Stimulated activated CD4-positive, alpha-beta T cell treated with anti-CD3 and anti-CD28 coated beads, Interleukin-15, amount 100 ng/mL, for 1 hour (primary cell): ENCODE results near the gene MED10.
"Not testable (repeated sequence)": the region's sequence is repeated elsewhere in the genome, so short reads cannot be mapped to it uniquely, and the experiment has no call there.

ENCODE experiments used
- DNase-seq, 2 donors: peaks; one replicate each; pipeline ENCODE4 v3.0.0-alpha.2; 2020; ENCODE audit warnings: low read depth in 1 of 2, low spot score in 1 of 2

The MED10 gene

DNA sequence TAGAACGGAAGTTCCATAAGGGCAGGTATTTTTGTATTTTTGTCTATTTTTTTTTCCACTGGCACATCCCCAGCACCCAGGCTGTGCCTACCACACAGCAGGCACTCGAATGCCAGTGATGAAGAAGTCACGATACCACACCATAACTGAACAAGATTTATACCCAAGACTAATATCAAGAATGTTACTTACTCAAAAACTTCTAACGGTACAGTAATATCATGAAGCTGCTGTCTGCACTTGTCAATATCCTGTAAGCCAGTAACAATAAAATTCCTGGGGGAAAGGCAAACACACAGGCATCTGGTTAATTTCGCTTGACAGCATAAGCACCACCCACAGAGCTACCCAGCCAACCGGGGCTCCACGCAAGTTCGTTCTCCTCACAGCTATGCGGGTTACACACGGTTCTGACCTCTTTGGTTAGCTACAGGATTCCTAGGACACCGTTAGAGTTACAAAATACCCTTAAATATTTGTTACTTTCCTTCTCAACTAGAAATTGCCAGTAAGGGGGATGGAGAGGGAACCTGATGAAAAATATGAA is 1.3 kb downstream of the MED10 start:
- DNase-seq: no peak

DNA sequence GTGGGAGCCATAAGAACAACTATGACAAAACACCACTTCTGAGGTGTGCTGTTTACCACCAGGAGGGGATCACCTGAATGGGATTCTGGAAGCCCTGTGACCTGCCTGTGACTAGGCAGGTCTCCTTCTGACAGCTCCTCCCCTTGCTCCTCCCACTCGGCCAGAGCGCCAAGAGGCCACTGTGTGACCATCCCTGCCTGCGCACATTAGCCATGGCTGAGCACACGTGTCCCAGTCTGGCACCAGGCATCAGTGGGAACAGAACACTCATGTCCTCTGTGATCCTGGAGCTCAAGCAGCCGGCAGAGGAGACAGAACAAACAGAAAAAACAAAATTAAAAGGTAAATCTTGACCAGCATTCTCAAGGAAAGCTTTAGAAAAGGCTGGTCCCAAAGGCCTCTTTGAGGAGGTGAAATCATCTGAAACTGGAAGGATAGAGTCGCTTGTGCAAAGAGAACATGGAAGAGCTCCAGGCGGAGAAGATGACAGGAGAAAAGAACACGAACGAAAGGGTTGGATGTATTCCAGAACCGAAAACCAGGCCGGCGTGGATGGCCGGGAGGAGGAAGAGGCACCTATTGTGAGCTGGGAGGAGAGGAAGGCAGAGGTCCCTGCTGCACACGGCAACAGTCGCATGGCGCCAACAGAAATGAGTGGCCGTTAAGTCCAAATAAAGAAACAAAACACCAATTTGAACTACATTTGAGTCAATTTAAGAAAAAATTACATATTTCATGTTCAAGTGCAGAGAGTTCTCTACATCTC is 5.1 kb downstream of the MED10 start:
- DNase-seq: no peak

DNA sequence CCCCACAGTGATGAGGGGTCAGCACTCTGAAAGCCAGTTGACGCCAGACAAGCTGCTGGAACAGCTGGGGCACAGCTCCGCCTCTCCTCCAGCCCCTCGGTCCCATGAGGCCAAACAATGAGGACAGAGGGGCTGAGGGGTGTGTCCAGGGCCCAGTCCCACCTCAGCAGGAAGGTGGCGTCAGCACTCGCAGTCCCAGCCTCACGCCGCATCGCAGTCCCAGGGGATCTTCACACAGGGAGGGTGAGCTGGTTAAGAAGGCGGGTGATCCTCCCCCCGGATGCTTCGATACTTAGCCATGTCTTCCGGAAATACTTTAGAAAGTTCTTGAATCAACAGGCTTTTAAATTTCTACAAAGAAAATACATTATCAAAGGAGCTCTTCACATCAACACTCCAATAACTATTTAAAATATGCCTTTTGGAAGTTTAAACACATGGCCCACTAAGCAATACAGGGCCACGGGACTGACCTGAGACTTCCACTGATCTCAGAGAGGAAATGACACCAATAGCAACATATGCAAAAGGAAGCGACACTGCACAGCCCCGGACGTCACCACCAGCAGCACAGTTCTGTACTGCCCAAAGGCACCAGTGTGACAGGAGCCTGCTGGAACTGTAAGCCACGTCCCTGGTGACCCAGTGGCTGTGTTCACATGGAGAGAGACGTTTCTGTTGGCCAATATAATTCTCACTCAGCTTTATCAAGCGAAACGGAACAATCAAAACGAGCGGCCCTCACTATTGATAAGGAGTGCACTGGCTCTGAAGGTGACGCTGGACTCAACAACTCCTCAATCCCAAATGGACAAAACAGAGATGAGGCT is 5.9 kb downstream of the MED10 start:
- DNase-seq: no peak

DNA sequence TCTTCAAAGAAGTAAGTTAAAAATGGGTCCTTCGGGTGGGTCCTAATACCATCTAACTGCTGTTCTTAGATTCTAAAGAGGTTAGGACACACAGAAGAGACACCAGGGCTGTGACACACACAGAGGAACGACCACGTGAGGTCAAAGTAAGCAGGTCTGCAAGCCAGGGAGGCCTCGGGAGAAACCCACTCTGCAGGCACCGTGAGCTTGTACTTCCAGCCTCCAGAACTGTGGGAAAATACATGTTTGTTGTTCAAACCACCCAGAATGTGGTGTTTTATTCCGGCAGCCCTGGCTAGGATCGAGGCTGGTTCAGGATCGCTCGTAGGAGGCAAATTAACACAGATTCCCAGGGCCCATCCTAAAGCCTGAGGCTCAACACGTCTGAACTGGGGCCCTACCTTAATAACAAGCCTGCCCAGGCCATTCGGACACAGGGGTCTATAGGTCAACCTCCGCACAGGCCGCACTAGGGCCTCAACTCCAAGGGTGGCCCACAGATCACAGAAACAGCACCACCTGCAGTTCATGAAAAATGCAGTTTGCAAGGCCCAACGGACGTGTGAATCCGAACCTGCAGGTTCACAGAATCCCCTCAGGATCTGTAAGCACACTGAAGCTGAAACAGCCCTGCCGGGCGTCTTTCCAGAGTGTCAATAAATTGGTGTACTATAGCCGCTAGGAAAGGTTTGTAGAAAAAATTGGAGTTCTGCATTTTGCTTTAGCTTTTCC is 7.1 kb downstream of the MED10 start:
- DNase-seq: no peak

DNA sequence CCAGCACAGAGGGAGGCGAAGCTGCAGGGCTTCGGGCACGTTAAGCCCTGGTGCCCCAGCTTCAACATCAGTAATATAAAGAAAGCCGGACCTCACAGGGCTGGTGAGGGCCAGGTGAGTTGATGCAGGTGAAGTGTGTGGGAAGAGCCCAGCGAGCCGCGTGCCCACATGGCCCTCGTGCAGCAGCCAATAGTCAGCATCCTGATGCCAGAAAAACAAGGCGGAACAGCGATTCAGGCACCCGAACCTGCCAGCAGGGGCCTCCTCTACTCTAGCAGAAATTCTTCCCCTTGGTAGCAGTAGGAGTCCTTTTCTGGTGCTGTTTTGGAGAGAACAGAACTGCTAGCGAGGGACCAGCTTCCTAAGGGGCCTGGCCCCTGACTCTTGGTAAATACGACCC is 7.8 kb downstream of the MED10 start:
- no peak for DNase-seq

DNA sequence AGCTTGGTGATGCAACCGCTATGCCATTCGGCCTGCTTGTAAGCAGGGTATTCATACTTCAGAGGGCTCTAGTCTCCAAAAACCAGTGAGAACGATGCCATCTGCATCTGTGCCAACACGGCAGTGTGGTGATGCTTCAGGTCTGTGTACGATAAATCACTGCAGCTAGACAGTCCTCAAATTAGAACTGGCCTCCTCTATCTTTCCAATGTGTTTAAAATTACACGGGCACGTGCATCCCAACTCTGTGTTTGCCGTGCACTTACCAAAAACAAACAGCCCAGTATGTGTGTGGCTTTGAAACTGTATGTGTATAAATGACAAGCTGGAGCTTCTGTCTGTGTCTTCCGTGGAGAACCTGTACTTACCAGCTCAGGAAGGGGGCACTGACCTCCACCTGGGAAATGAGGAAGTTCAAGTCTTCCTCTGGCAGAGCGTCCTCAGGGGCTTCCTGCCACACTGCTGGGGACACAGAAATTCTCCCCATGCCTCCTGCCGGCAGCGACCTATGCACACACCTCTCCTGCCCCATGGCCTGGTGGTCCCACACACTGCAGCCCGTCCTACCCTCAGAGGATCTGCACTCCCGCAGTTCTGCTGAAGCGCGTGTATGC is 12.3 kb downstream of the MED10 start:
- no peak for DNase-seq

DNA sequence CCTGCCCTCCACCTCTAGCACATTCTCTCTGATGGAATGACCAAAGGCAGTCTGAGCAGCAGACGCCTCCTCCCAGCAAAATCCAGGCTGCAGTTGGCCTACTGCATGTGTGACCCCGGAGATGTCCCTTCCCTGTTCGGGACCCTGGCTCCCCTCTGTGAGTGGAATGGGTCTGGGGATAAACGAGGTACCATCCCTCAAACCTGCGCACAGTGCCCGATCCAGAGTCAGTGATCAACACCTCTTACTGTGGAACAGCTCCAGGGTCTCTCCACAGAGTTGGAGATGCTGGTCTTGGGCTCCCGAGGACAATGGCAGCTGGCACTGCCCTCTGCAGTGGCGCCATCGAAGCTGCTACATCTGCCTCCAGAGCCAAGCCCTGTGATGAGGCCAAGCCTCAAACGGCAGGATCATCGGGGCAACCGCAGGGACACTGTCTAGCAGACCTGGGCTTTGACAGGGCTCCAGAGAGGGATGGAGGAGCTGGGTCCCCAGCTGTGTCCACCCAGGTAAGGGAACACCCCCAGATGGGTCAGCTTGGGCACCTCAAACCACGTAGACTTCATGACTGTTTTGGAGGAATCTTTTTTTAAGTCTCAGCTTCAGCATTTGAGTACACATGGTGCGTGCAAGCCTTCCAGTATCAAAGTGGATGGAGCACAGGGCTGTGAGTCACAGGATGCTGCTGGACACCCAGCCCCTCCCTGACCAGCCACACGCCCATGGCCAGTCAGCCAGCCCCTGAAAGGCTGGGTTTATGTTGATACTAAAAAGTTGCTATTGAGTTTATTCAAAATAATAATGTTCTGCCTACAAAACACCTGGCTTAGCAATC is 13.0 kb downstream of the MED10 start:
- DNase-seq: no peak

DNA sequence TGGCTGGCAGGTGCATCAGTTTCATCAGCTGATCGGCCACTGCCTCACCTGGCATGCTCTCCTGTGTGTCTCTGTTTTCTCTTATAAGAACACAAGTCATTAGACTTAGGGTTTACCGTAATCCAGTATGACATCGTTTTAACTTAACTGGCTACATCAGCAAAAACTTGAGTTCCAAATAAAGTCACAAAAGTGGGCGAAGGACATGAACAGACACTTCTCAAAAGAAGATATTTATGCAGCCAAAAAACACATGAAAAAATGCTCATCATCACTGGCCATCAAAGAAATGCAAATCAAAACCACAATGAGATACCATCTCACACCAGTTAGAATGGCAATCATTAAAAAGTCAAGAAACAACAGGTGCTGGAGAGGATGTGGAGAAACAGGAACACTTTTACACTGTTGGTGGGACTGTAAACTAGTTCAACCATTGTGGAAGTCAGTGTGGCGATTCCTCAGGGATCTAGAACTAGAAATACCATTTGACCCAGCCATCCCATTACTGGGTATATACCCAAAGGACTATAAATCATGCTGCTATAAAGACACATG is 14.8 kb downstream of the MED10 start:
- not testable (repeated sequence) for DNase-seq

DNA sequence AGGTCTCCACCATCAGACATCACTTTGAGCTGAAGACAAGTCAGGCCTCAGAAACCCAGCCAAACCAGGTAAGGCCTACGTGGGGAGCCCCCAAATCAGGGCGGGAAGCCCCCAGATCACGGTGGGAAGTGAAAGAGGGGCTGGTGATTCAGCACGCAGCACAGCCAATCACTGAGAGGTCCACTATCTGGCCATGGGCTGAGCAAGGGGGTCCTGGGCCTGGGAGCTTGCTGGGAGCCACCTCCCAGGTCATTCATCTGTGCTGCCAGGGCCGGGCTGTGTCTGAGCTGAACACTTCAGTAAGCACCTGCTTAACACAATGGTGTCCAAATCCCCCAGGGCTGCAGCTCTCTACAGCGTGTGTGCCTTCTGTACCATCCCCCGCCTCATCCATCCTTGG is 15.5 kb downstream of the MED10 start:
- no peak for DNase-seq

DNA sequence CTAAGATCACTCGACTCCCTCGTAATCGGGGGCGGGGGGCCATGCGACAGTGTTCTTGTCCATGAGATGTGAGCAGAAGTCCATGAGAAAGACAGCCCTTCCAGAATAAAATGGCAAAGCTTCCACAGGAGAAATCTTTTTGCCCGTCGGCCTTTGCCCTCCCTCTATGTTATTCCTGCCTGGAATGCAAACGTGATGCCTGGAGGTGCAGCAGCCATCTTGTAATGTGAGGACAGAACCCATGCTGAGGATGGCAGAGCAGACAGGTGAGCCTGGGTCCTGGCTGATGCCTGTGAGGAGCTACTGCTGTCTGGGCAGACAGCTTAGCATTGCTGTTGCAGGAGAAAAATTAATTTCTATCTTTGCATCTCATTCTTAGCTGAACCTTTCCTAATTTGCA is 17.2 kb downstream of the MED10 start:
- no peak for DNase-seq

DNA sequence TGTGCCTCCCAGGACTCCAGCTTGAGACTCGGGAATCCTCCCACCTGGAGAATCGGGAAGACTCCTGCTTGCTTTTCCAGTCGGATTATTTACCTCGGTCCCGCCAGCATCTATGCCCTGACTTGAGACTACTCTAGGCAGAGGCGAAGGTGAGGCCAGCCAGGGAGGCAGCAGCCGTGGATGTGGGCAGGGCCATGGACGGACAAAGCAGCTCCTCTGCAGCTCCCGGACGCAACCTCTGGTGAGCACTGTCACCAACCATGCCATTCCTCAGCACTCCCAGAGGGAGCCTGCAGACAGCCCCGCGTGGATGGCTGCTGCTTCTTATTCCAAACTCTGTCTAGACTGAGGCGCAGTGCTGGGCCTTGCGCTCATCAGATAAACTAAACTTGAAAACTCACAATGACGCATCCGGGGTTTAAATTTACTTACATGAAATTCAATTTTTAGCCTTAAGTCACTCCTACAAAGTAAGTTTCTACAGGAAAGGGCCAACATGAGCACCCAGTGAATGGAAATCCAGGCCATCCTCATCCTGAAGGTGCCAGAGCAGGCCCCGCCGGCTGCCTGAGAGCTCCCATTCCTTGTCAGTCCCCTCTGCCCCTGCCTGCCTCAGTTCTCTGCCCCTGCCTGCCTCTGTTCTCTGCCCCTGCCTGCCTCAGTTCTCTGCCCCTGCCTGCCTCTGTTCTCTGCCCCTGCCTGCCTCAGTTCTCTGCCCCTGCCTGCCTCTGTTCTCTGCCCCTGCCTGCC is 17.8 kb downstream of the MED10 start:
- DNase-seq: no peak

DNA sequence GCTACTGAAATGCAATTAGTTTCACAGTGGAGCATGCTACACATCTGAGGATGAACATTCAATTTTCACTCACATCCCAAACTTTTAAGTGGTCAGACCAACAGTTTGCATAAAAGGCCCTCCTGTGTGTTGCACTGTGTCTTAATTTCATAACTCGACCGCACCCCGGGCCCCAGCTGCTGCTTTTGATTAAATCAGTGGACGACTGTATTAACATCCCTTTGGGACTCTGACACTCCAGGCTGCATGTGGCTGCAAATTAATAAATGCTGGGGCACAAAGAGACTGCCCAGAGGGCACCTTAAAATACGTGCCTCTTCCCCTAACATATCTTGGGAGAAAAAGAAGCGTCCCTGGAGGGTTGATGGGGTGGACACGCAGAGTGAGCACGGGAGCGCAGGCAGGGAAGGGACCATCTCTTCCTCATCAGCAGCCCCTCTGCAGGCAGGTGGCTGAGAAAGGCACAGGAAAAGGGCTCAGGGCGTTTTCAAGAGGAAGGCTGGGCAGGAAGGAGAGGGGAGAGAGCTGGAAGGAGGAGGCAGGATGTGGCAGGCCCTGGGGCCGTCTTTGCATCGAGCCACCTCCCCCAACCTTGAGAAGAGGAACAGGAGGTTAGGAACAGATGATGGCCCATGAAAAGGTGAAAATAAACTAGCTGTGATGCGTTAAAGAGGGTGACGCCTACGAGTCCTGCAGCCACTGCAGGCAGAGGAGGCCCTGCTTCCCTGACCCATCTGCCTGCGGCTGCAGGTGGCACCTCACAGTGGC is 18.6 kb downstream of the MED10 start:
- DNase-seq: no peak

DNA sequence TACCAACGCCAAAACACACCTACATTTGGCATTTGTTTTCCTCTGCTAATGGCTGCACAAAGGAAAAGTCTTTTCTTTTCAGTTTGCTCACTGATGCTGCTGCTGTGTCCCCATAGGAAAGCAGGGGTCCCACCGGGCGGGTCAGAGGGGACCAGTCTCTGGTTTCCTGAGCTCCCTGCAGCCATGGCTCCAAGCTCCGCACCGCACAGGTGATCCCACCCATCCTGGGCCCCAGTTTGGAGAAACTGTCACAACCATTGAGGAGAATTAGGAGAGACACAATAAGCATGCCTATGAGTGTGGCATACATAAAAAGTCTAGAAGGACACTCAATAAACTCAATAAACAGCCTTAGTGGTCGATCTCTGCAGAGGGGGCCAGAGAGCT is 19.9 kb downstream of the MED10 start:
- DNase-seq: no peak

DNA sequence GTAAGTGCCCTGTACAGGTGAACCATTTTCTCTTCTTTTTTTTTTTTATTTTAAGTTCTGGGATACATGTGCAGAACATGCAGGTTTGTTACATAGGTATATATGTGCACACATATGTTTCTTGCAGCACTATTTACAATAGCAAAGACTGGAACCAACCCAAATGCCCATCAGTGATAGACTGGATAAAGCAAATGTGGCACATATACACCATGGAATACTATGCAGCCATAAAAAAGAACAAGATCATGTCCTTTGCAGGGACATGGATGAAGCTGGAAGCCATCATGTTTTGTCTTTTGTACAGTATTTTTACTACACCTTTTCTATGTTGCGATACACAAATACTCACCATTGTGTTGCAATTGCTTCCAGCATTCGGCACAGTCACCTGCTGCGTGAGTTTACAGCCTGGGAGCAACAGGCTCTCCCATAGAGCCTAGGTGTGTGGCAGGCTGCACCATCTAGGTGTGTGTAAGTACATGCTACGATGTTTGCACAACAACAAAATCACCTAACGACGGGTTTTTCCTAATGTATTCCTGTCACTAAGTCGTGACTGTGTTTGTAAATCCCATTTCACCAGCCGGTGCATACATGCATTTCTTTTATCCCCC is 20.4 kb downstream of the MED10 start:
- not testable (repeated sequence) for DNase-seq

DNA sequence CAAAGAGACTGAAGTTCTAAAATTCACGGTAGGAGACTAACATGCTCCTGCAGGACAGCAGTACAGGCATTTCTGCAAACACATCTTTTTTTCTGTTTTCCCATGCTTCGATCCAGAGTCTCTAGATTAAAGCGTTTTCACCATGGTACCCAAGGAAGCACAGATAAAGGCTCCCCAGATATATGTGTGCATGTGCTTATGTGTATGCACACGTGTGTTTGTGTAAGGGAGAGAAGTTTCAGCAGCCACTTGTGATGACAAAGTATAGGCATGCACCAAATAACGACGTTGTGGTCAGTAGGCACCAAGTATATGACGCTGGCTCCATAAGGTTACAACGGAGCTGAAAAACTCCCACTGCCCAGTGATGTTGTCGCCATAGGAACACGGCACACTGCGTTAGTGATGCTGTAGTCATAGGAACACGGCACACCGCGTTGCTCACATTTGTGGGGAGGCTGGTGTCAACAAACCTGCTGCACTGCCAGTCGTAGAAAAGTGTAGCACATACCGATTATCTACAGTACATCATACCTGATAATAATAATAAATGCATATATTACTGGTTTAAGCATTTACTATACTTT is 21.7 kb downstream of the MED10 start:
- no peak for DNase-seq

DNA sequence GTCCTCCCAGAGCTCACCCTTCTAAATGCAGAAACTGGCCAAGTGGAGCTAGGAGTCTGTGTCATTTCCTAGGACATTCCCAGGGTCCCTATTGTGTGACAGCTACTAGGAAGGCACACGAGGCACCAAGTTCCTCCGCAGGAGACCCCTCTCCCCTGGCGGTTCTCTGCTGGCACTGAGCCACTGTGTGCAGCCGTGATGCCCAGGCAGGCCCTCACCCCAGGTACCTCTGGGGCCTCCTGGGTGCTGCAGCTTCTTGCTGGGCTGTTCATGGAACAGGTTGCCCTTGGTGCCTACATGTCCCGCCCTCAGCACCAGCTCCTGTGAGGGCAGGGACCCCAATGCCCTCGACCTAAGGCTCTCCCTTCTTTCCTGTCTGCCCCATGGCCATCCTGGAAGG is 23.1 kb downstream of the MED10 start:
- DNase-seq: no peak

DNA sequence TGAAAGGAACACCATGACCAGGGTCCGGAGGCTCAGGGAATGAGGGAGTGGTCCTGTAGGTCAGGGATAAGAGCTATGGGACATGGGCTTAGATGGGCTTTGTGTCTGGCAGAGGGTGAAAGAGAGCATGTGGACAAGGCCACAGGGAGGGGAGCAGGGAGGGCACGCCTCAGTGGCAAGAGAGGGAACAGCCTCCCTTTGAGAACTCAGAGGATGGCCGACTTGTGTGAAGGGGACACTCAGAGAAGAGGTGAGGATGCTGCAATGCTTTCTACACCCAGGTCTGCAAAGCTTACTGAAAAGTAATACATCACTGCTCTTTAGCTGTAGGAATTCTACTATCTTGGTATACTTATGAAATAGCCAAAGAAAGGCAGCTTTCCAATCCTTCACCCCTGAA is 23.5 kb downstream of the MED10 start:
- DNase-seq: no peak
